K562 (cell line): ENCODE results near the gene DTL. TPM values are rescaled to one million over a fixed set of nuclear protein-coding genes. Genes with fewer than 3 reads are reported as not detected.

ENCODE experiments used
- BACH1 ChIP-seq: fragments of 200-800 bp; sonication (Bioruptor generic); IDR thresholded peaks from 2 replicates; pipeline ENCODE4 v1.6.1; 2016; ENCODE audit warnings: missing genetic modification characterization, missing compliant biosample characterization
- BHLHE40 ChIP-seq: IDR thresholded peaks from 2 replicates; pipeline ENCODE4 v1.6.1; 2011; ENCODE audit warnings: low read length, improper control_type of control experiment
- CC2D1A ChIP-seq: fragments of 450-650 bp; IDR thresholded peaks from 2 replicates; pipeline ENCODE4 v1.6.1; 2017; ENCODE audit warnings: mild to moderate bottlenecking
- CCAR2 ChIP-seq: fragments of 200-400 bp; formaldehyde crosslinking; IDR thresholded peaks from 2 replicates; pipeline ENCODE4 v1.6.1; 2017; ENCODE audit warnings: mild to moderate bottlenecking, low read depth, low read length
- HDAC2 ChIP-seq: fragments of 450-650 bp; IDR thresholded peaks from 2 replicates; pipeline ENCODE4 v1.6.1; 2016; ENCODE audit warnings: mild to moderate bottlenecking
- KAT8 ChIP-seq: fragments of 450-650 bp; IDR thresholded peaks from 2 replicates; pipeline ENCODE4 v1.6.1; 2016; ENCODE audit warnings: low read depth, mild to moderate bottlenecking
- KDM1A ChIP-seq, 2 experiments: fragments of 450-650 bp; IDR thresholded peaks; 2 replicates each; pipeline ENCODE4 v1.6.1; 2016; ENCODE audit warnings: mild to moderate bottlenecking in 2 of 2
- KLF13 ChIP-seq: fragments of 450-650 bp; IDR thresholded peaks from 2 replicates; pipeline ENCODE4 v1.6.1; 2016; ENCODE audit warnings: missing genetic modification characterization, low read depth, mild to moderate bottlenecking, missing compliant biosample characterization, moderate library complexity, borderline replicate concordance
- MECOM ChIP-seq: fragments of 250-450 bp; sonication (Bioruptor Pico); IDR thresholded peaks from 2 replicates; pipeline ENCODE4 v1.8.0; 2022; ENCODE audit warnings: inconsistent platforms
- NR2C2 ChIP-seq, 2 experiments: fragments of 200-800 bp in 1 of 2; sonication (Bioruptor generic) in 1 of 2; sonication (generic) in 1 of 2; formaldehyde crosslinking in 1 of 2; IDR thresholded peaks; 2 replicates each; pipeline versions ENCODE4 v1.6.1 to v1.8.0; 2016 to 2022; ENCODE audit warnings: mild to moderate bottlenecking in 1 of 2, missing compliant biosample characterization in 1 of 2, missing genetic modification characterization in 1 of 2, missing genetic modification reagents in 1 of 2
- SMAD2 ChIP-seq: fragments of 150-350 bp; IDR thresholded peaks from 2 replicates; pipeline ENCODE4 v1.6.1; 2014; ENCODE audit warnings: low read depth, mild to moderate bottlenecking, low read length
- SMARCC2 ChIP-seq: fragments of 450-650 bp; IDR thresholded peaks from 2 replicates; pipeline ENCODE4 v1.6.1; 2017; ENCODE audit warnings: antibody characterized with exemption, moderate library complexity, mild to moderate bottlenecking, low read depth
- SMC3 ChIP-seq: conservative IDR thresholded peaks from 2 replicates; pipeline ENCODE4 v1.6.1; 2011; ENCODE audit warnings: low read depth, low read length, improper control_type of control experiment; ENCODE audit not compliant: insufficient read depth
- ZNF316 ChIP-seq: fragments of 450-650 bp; IDR thresholded peaks from 2 replicates; pipeline ENCODE4 v1.6.1; 2016
- polyA plus RNA-seq, 8 experiments: library from polyadenylated mRNA; depleted of rRNA in 4 of 8; stranded (reverse) in 5 of 8; unstranded in 3 of 8; fragments of >200 nt; fragmentation: Nextera tagmentation in 2 of 8; fragmentation: Illumina TruSeq in 1 of 8; extraction: Ambion mirVana in 2 of 8; extraction: Trizol in 1 of 8; gene quantifications; 2 replicates each; pipeline versions ENCODE4 v1.2.1 to v1.2.3, GENCODE V29; 2011 to 2014; ENCODE audit warnings: inconsistent platforms in 1 of 8, missing spikeins in 1 of 8
- total RNA-seq, 7 experiments: library from RNA; depleted of rRNA in 6 of 7; stranded (reverse); fragments of >200 nt in 6 of 7; fragmentation: Illumina TruSeq in 2 of 7; extraction: Trizol in 2 of 7; gene quantifications; 2 replicates each; pipeline versions ENCODE4 v1.2.1 to v1.2.3, GENCODE V29; 2011 to 2021; ENCODE audit warnings: low replicate concordance in 1 of 7
- TF ChIP-seq, protein P1 (sequence below): fragments of 450-650 bp; IDR thresholded peaks from 2 replicates; pipeline ENCODE4 v1.6.1; 2014; ENCODE audit warnings: low read depth, mild to moderate bottlenecking, moderate library complexity, borderline replicate concordance
- TF ChIP-seq, protein P2 (sequence below): fragments of 250-450 bp; sonication (Bioruptor Pico); IDR thresholded peaks from 2 replicates; pipeline ENCODE4 v1.5.0; 2020; ENCODE audit warnings: mild to moderate bottlenecking
- TF ChIP-seq, protein P3 (sequence below), 2 experiments: fragments of 450-650 bp; IDR thresholded peaks; 2 replicates each; pipeline ENCODE4 v1.6.1; 2016
- TF ChIP-seq, protein P4 (sequence below): IDR thresholded peaks from 2 replicates; pipeline ENCODE4 v1.6.1; 2016; ENCODE audit warnings: missing genetic modification characterization, missing compliant biosample characterization

Gene DTL
- total and polyA plus RNA-seq, 9 of the 15 experiments (the other 6 are each of a cell fraction or from before 2014, with no cell fraction given), result 38.3 to 81.0 (median 63.2) TPM

DNA sequence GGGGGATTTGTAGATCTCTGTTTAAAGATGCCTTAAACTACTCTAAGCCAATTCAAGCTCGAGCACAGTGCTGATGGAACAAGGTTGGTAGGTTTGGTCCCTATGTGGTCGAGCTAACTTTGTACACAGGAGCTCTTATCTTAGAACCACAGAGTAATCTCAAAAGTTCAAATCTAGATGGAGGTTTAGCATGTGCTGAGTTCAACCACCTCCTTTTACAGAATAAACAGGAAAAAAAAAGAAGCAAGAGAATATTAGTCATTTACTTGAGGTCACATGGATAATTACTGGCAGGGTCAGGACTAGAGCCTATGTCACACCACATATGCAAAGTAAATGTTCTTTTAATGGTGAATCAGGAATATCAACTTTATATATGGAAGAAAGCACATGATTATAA lies 86.2 kb downstream of the DTL start (continued):
- TF ChIP-seq KLF13 (tag) (no peak), BACH1 (no peak), SMAD2 (no peak), MECOM (CRISPR knock-in tag) (no peak), KDM1A (IDR thresholded peaks at IDR 0.05) (peak in 1 of 2 experiments; percentile 32; a peak in 1 of 4 replicates), CC2D1A (no peak), NR2C2 (CRISPR knock-in tag; IDR thresholded peaks at IDR 0.05) (no peak), NR2C2 (tag; IDR thresholded peaks at IDR 0.05) (peak; percentile 62), SMARCC2 (no peak), HDAC2 (no peak), ZNF316 (no peak), SMC3 (no peak), KAT8 (no peak), CCAR2 (no peak), BHLHE40 (peak; percentile 55; the same call in 1 of the 2 replicates)
- TF ChIP-seq, protein P1, sequence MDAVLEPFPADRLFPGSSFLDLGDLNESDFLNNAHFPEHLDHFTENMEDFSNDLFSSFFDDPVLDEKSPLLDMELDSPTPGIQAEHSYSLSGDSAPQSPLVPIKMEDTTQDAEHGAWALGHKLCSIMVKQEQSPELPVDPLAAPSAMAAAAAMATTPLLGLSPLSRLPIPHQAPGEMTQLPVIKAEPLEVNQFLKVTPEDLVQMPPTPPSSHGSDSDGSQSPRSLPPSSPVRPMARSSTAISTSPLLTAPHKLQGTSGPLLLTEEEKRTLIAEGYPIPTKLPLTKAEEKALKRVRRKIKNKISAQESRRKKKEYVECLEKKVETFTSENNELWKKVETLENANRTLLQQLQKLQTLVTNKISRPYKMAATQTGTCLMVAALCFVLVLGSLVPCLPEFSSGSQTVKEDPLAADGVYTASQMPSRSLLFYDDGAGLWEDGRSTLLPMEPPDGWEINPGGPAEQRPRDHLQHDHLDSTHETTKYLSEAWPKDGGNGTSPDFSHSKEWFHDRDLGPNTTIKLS, result no peak
- TF ChIP-seq, protein P2, sequence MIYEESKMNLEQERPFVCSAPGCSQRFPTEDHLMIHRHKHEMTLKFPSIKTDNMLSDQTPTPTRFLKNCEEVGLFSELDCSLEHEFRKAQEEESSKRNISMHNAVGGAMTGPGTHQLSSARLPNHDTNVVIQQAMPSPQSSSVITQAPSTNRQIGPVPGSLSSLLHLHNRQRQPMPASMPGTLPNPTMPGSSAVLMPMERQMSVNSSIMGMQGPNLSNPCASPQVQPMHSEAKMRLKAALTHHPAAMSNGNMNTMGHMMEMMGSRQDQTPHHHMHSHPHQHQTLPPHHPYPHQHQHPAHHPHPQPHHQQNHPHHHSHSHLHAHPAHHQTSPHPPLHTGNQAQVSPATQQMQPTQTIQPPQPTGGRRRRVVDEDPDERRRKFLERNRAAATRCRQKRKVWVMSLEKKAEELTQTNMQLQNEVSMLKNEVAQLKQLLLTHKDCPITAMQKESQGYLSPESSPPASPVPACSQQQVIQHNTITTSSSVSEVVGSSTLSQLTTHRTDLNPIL, result no peak
- TF ChIP-seq, protein P3, sequence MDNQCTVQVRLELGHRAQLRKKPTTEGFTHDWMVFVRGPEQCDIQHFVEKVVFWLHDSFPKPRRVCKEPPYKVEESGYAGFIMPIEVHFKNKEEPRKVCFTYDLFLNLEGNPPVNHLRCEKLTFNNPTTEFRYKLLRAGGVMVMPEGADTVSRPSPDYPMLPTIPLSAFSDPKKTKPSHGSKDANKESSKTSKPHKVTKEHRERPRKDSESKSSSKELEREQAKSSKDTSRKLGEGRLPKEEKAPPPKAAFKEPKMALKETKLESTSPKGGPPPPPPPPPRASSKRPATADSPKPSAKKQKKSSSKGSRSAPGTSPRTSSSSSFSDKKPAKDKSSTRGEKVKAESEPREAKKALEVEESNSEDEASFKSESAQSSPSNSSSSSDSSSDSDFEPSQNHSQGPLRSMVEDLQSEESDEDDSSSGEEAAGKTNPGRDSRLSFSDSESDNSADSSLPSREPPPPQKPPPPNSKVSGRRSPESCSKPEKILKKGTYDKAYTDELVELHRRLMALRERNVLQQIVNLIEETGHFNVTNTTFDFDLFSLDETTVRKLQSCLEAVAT (IDR thresholded peaks at IDR 0.05), result no peak
- TF ChIP-seq, protein P4, sequence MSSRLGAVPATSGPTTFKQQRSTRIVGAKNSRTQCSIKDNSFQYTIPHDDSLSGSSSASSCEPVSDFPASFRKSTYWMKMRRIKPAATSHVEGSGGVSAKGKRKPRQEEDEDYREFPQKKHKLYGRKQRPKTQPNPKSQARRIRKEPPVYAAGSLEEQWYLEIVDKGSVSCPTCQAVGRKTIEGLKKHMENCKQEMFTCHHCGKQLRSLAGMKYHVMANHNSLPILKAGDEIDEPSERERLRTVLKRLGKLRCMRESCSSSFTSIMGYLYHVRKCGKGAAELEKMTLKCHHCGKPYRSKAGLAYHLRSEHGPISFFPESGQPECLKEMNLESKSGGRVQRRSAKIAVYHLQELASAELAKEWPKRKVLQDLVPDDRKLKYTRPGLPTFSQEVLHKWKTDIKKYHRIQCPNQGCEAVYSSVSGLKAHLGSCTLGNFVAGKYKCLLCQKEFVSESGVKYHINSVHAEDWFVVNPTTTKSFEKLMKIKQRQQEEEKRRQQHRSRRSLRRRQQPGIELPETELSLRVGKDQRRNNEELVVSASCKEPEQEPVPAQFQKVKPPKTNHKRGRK (tag), result no peak
